ENCODE data around the gene PEA15. TPM values are rescaled to one million over a fixed set of nuclear protein-coding genes. Genes with fewer than 3 reads are reported as not detected.

PEA15 gene
- total and polyA plus RNA-seq, 2 of the 8 experiments (the other 6 are each of a cell fraction or from before 2014, with no cell fraction given): 71.3 to 75.1 TPM

- FAIRE-seq (no peak), DNase-seq (ENCODE audit: low read depth in 1 of 2, low spot score in 2 of 2) (no peak)
- H3K18ac ChIP-seq (ENCODE audit: extremely low read depth, low read length): no peak overlapping the region
- no peak overlapping the region for H4K8ac ChIP-seq (ENCODE audit: extremely low read depth, insufficient read depth, low read length)
- H3K4me2 ChIP-seq (ENCODE audit: insufficient read depth in 1 of 2, low read depth in 2 of 2, low read length in 2 of 2): no peak overlapping the region
- no peak overlapping the region for H3K23ac ChIP-seq (ENCODE audit: insufficient read length)
- no peaks in the 10 kb centered on the region for H3K9me3 ChIP-seq (ENCODE audit: insufficient read depth in 2 of 2, low read depth in 1 of 2, low read length in 1 of 2)
- peaks cover 13 to 76% (median 48%) of the 10 kb centered on the region in 4 experiments for H3K36me3 ChIP-seq (ENCODE audit: control insufficient read depth in 2 of 4, insufficient read depth in 4 of 4, low read length in 3 of 4)
- H4K91ac ChIP-seq (replicated peaks; ENCODE audit: insufficient read length, low read length): no peak overlapping the region
- H3K14ac ChIP-seq (ENCODE audit: insufficient read length): no peak overlapping the region
- no peak overlapping the region for H2BK20ac ChIP-seq (ENCODE audit: low read length)
- H3K4me1 ChIP-seq (replicated peaks in 1 of 4; ENCODE audit: control insufficient read depth in 3 of 4, insufficient read depth in 4 of 4, low read length in 3 of 4): no peaks in the 10 kb centered on the region
- H2BK15ac ChIP-seq (ENCODE audit: low read length): no peak overlapping the region
- H2BK120ac ChIP-seq (replicated peaks; ENCODE audit: low read depth, low read length): no peak overlapping the region
- no peaks in the 10 kb centered on the region; the same call in 1 of the 2 replicates for H3K23me2 ChIP-seq (ENCODE audit: low read depth, low read length)
- no peak overlapping the region for H3K4me3 ChIP-seq (ENCODE audit: extremely low read depth in 1 of 4, insufficient read depth in 2 of 4, low read depth in 3 of 4, low read length in 4 of 4)
- H3K27me3 ChIP-seq (replicated peaks in 1 of 4; ENCODE audit: control insufficient read depth in 3 of 4, extremely low read depth in 1 of 4, insufficient read depth in 3 of 4, low read length in 3 of 4): no peaks in the 10 kb centered on the region
- no peak for TF ChIP-seq CBX5 (IDR thresholded peaks at IDR 0.05; ENCODE audit: low read depth, low read length)
- no peak for TF ChIP-seq BCL11A (IDR thresholded peaks at IDR 0.05; ENCODE audit: low read depth in 2 of 2, low read length in 2 of 2)
- TF ChIP-seq HDAC6 (IDR thresholded peaks at IDR 0.05; ENCODE audit: low read depth, low read length): no peak
- no peak for TF ChIP-seq SAP30 (IDR thresholded peaks at IDR 0.05; ENCODE audit: insufficient read depth, insufficient replicate concordance, low read length)
- TF ChIP-seq TAF1 (IDR thresholded peaks at IDR 0.05; ENCODE audit: low read depth, low read length): no peak
- TF ChIP-seq SUZ12 (IDR thresholded peaks at IDR 0.05; ENCODE audit: low read length): no peak
- no peak for TF ChIP-seq CREB1 (IDR thresholded peaks at IDR 0.05)
- peaks cover 2 to 3% of the 10 kb centered on the region in 2 experiments for H4K20me1 ChIP-seq (replicated peaks in 1 of 2; ENCODE audit: control insufficient read depth in 1 of 2, insufficient read depth in 2 of 2, low read length in 2 of 2)
- POLR2A ChIA-PET (ENCODE audit: partially characterized antibody): interaction anchor here (0.9 to 2.2 kb wide), 5 partner anchors 12 to 72 kb away, joined by 3 to 9 read pairs (median 4); no protein-coding TSS in a partner anchor
- H3K27ac ChIP-seq (ENCODE audit: low read depth, low read length): no peak overlapping the region
- H3K4ac ChIP-seq (replicated peaks; ENCODE audit: insufficient read length, low read depth, low read length): no peak overlapping the region
- H3K79me1 ChIP-seq (ENCODE audit: low read depth, low read length): no peaks in the 10 kb centered on the region
- H3K79me2 ChIP-seq (ENCODE audit: control insufficient read depth in 1 of 2, insufficient read depth in 2 of 2, low read length in 2 of 2): peaks cover 0 to 12% of the 10 kb centered on the region in 2 experiments; a peak in 1 of 4 replicates
- H3K9ac ChIP-seq (replicated peaks in 1 of 4; ENCODE audit: extremely low read depth in 1 of 4, low read depth in 3 of 4, low read length in 3 of 4): no peak overlapping the region
- H2BK5ac ChIP-seq (ENCODE audit: low read depth, low read length): no peak overlapping the region
- no peak overlapping the region for H2BK12ac ChIP-seq (ENCODE audit: low read depth, low read length)
- H4K5ac ChIP-seq (ENCODE audit: insufficient read length, low read depth, low read length): no peak overlapping the region
- no peak overlapping the region for H3K56ac ChIP-seq (replicated peaks; ENCODE audit: insufficient read length, low read depth, low read length)
- no peak overlapping the region for H2AK5ac ChIP-seq (ENCODE audit: low read depth, low read length)
- CTCF ChIA-PET (ENCODE audit: partially characterized antibody): interaction anchor here (0.7 to 5.7 kb wide), 22 partner anchors 8 to 182 kb away, joined by 3 to 42 read pairs (median 4); partner anchors contain the start of gene CASQ1
- no peak overlapping the region for H2AFZ ChIP-seq (ENCODE audit: low read length)
- 96% methylated on average over 21 of the region's 24 CpGs; no CpG with 5 or more reads in 1 of the 2 experiments for WGBS, 2 experiments (ENCODE audit: extremely low coverage in 1 of 2, insufficient coverage in 1 of 2, insufficient read length in 1 of 2, insufficient replicate concordance in 2 of 2, low coverage in 1 of 2, low lambda C conversion rate in 2 of 2, missing lambda C conversion rate in 1 of 2)
Measured at GRCh38 chr1:160239582-160240299, 34.6 kb downstream of the PEA15 start.
